ENCODE results near the gene MYO6.

Gene MYO6

DNA sequence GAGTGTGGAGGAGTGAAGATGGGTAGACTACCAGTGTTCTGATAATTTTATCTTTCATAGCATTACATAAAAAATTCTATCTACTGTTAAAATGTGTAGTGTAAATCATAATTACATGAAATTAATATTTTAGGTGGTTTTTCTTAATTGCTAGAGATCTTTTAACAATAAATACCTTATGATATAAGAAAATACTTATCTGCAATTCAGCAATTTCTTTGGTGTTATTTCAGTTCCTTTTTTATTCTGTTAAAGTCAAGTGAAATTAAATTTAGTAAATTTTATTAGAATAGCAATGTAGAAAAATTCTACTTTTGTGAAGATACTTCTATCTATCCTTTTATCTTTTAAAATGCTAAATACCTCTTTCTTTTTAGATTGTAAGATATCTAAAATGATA, 219.1 kb downstream of the MYO6 start:
- DNase-seq: no peak
